G401.6 (cell line): ENCODE data around the gene NFATC1.

Experiments used
- FAIRE-seq: peaks from 2 replicates; lab custom pipeline; 2012; peaks lifted over from hg19 to GRCh38; lab: Jason Lieb, UNC

NFATC1 gene

GRCh38 chr18:79423211-79424007 is 27.7 kb downstream of the NFATC1 start:
- no peak for FAIRE-seq

GRCh38 chr18:79424008-79424565 is 28.4 kb downstream of the NFATC1 start:
- no peak for FAIRE-seq

GRCh38 chr18:79424880-79425568 is 29.3 kb downstream of the NFATC1 start:
- no peak for FAIRE-seq

GRCh38 chr18:79425569-79425886 is 29.8 kb downstream of the NFATC1 start:
- no peak for FAIRE-seq

GRCh38 chr18:79426376-79427300 is 30.9 kb downstream of the NFATC1 start:
- no peak for FAIRE-seq

- FAIRE-seq = no peak
Observed at GRCh38 chr18:79427368-79428225, 31.9 kb downstream of the NFATC1 start.

GRCh38 chr18:79428287-79428686 is 32.6 kb downstream of the NFATC1 start:
- no peak for FAIRE-seq

GRCh38 chr18:79429381-79429780 is 33.7 kb downstream of the NFATC1 start:
- no peak for FAIRE-seq

- no peak for FAIRE-seq
Observed at GRCh38 chr18:79429785-79430281, 34.1 kb downstream of the NFATC1 start.

GRCh38 chr18:79432376-79433120 is 36.8 kb downstream of the NFATC1 start:
- FAIRE-seq = no peak

GRCh38 chr18:79433431-79433830 is 37.7 kb downstream of the NFATC1 start:
- no peak for FAIRE-seq

- FAIRE-seq = no peak
Observed at GRCh38 chr18:79434607-79435401, 39.1 kb downstream of the NFATC1 start.

GRCh38 chr18:79436556-79437275 is 41.0 kb downstream of the NFATC1 start:
- no peak for FAIRE-seq

- FAIRE-seq = no peak
Observed at GRCh38 chr18:79438089-79438897, 42.6 kb downstream of the NFATC1 start.

- no peak for FAIRE-seq
Observed at GRCh38 chr18:79438898-79439627, 43.3 kb downstream of the NFATC1 start.

GRCh38 chr18:79439628-79440023 is 43.9 kb downstream of the NFATC1 start:
- FAIRE-seq = no peak

GRCh38 chr18:79440316-79441110 is 44.8 kb downstream of the NFATC1 start:
- FAIRE-seq = no peak
